ENCODE results near the gene MRM2.

The MRM2 gene

DNA sequence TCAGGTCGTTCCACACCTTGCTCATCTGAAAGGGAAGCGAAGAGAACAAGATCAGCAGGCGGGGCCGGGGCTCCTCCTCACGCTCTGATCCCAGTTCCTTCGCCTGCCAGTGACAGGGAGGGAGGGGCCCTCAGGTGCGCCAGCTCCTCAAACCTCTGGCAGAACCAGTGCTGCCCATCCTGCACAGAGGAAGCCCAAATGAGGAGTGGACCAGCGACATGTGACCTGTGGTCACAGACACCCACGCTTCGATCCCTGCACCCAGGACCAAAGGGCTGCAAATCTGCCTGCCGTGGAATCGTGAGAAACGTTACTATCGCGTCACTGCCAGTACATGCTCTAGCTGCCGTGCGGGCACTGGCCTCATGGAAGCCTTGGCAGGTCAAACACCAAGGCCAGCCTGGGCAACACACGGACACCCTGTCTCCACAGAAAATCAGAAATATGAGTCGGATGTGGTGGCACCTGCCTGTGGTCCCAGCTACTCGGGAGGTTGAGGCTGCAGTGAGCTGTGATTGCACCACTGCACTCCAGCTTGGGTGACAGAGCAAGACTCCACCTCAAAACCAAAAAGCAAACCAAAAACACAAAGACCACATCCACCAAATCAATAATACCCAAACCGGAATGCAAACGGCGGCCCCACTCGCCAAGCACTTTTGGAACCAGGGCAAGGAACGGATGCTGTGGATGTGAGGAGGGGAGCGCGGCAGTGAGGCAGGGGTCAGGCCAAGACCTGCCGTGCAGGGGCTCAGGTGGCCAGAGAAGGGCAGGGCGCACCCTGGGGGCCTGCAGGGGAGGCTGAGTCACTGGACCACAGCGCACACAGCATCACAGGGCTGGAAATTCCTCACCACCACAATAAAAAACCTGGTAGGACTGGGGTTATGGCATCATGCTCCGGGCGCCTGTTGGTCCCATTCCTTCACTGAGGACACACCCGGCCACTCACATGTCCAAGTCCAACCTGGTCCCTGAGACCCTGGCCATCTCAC lies 13.4 kb upstream of the MRM2 start:
- Mint-ChIP-seq H3K27me3 (no peaks in the 10 kb centered on the region), H3K36me3 (peaks cover 5% of the 10 kb centered on the region), H3K4me1 (no peaks in the 10 kb centered on the region), H3K4me3 (no peak overlapping the region), H3K9me3 (no peaks in the 10 kb centered on the region), H3K27ac (no peak overlapping the region)

DNA sequence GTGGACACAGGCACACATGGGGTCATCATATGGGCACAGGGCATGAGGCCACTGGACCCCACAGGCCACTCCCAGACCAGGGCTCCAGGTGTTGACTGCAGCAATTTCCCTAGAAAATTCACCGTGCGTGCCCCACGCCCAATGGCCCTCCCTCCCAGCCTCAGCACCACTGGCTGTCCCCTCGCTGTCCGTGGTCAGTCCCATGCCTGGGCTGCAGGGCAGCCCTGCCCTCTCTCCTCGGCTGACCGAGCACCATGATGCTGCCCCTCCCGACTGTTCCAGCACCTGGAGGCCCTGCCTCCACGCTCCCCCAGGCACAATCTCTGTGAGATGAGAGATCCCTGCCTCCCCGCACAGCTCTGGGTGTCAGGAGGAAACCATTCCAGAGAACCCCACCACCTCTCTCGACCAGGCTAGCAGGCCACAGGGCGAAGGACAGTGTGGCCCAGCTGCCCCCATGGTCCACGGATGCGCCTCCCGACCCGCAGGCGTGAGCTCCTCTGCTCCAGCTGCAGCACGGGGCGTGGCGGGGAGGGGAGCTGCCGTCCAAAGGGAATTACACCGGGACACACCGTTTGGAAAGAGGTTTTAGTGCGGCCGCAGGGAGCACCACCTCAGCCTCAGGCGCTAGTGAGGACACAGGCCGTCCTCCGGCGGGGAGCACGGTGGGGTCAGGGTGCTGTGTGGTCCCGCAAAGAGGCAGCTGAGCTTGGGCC lies 12.6 kb upstream of the MRM2 start:
- no peak overlapping the region for H3K4me3 Mint-ChIP-seq
- H3K27ac Mint-ChIP-seq: peak overlapping the region; percentile 4
- peaks cover 2% of the 10 kb centered on the region for H3K4me1 Mint-ChIP-seq
- peaks cover 3% of the 10 kb centered on the region for H3K36me3 Mint-ChIP-seq
- no peaks in the 10 kb centered on the region for H3K9me3 Mint-ChIP-seq
- H3K27me3 Mint-ChIP-seq: no peaks in the 10 kb centered on the region

DNA sequence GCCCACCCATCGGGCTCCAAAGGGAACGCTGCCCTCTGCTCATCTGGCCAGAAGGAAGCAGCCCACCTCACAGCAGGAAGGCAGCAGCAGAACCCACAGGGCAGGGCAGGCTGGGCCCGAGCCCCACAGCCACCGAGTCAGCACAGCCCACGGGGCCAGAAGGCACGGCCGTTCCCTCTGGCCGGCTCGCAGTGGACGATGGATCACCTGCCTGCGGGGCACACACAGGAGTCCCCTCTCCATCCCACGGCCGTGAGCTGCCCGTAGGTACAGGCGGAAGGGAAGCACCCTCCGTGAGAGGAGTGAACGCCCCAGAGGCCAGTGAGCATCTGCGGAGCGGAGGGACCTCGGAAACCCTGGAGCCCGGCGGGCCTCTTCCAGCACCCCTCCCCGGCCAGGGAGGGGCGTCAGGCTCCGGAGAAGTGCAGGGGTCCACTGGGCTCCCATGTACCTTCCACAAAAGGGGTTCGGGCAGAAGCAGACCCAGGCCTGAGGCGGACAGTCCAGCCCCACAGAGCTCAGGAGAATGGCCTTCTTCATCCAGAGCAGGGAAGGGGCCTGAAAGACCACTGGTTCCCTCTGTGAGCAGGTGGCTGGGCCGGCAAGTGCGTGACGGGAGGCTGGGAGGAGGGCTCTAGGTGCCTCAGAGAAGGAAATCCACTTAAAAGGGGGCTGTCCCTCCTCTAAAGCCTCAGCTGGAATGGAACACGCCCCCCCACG lies 11.7 kb upstream of the MRM2 start:
- Mint-ChIP-seq H3K9me3 (no peaks in the 10 kb centered on the region), H3K36me3 (peaks cover 4% of the 10 kb centered on the region), H3K27me3 (no peaks in the 10 kb centered on the region), H3K4me1 (peaks cover 11% of the 10 kb centered on the region), H3K27ac (no peak overlapping the region), H3K4me3 (no peak overlapping the region)

DNA sequence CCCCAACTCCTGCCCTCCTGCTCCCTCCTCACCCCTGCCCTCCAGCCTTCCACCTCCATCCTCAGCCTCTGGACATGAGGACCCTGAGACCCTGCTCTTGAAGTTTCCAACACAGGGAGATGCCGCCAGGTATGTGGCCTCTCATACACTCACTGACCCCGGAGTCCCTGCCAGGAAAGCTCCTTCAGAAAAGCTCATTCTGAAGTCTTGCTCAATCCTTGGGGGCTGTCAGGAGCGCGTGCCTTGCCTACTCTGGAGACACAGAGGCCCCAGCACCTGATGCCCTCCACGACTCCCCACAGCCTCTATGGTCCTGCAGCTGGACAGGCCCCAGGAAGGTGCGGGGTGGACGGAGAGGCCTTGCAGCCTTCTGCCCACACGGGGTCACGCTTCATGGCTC lies 11.0 kb upstream of the MRM2 start:
- no peaks in the 10 kb centered on the region for H3K9me3 Mint-ChIP-seq
- H3K4me1 Mint-ChIP-seq: peaks cover 16% of the 10 kb centered on the region
- peaks cover 4% of the 10 kb centered on the region for H3K36me3 Mint-ChIP-seq
- H3K4me3 Mint-ChIP-seq: no peak overlapping the region
- no peak overlapping the region for H3K27ac Mint-ChIP-seq
- no peaks in the 10 kb centered on the region for H3K27me3 Mint-ChIP-seq

DNA sequence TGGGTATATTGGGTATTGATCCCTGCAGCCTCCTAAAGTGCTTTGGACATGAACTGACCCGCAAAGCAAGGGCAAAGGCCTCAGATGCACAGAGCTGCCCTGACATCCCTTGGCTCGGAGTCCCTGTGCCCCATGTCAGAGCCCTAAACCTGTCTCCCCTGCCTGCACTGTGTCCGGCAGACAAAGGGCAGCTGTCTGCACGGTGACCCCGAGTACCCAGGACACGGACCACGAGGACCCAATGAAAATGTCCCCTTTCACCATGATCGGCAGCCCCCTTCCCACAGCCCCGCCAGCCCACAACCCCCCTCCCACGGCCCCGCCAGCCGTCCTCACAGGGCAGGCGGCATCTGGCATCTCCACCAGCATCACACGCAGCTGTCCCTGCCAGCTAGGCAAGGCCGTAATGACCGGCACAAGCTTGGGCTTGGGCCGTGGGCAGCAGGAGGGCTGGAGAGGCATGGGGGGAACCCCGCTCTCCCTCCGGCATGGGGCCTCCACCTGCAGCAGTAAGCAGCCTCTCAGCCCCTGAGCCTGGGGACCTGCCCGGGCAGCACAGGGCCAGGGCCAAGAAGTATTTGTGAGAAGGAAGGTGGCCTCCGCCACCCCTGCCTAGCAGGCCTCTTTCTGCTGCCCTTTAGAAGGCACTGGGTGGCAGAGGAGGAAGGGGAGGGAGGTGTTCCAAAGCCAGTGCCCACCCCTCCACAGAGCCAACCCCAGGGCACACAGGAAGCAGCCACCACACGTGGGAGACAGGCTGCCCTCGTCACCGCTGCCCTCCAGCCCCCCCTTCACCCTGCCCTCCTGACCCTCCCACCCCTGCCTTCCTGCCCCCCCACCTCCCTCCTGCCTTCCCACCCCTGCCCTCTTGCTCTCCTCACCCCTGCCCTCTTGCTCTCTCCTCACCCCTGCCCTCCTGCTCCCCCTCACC lies 10.1 kb upstream of the MRM2 start:
- peaks cover 4% of the 10 kb centered on the region for H3K36me3 Mint-ChIP-seq
- H3K4me3 Mint-ChIP-seq: no peak overlapping the region
- H3K27me3 Mint-ChIP-seq: no peaks in the 10 kb centered on the region

DNA sequence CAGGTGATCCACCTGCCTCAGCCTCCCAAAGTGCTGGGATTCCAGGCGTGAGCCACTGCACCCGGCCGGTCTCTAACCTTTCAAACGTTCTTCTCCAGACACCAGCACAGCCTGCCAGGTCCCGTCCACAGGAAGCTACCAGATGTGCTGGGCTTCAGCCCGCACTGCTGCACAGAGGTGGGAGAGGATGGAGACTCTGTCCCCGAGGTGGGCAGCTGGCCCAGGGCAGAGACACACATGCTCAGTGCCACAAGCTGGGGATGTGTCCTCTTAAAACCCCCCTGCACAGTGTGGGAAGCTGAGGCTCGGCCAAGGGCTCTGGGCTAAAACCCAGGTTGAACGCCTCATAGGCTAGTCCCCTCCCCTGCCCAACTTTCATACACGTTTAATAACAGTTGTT lies 9.4 kb upstream of the MRM2 start:
- Mint-ChIP-seq H3K4me1 (peaks cover 19% of the 10 kb centered on the region), H3K27ac (no peak overlapping the region), H3K4me3 (no peak overlapping the region)

More for the DNA sequence above, 10.1 kb upstream of the MRM2 start:
- Mint-ChIP-seq H3K9me3 (no peaks in the 10 kb centered on the region), H3K27ac (no peak overlapping the region), H3K4me1 (peaks cover 19% of the 10 kb centered on the region)

DNA sequence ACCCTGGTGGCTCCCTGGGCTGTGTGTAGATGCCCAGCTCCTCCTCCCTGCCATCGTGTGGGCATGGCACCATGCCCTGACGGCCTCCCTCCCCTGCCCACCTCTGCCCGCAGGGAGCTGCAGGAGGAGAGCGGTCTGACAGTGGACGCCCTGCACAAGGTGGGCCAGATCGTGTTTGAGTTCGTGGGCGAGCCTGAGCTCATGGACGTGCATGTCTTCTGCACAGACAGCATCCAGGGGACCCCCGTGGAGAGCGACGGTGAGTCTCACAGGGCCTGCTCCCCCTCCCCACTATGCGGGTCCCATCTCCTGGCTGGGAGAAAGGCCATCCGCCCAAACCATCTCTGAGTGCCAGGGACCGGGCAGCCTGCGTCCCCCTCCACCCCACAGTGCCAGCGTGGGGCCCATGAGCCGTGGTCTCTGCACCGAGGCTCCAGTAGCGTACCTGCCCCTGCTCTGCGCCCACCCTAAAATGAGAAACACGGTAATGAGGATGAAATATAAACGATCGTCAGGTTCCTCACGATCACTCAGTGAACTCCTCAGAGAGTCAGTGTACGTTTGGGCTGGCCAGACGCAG lies 7.8 kb upstream of the MRM2 start:
- no peak overlapping the region for H3K4me3 Mint-ChIP-seq
- H3K36me3 Mint-ChIP-seq: peaks cover 4% of the 10 kb centered on the region
- H3K27me3 Mint-ChIP-seq: no peaks in the 10 kb centered on the region
- H3K4me1 Mint-ChIP-seq: peaks cover 23% of the 10 kb centered on the region
- H3K9me3 Mint-ChIP-seq: no peaks in the 10 kb centered on the region
- H3K27ac Mint-ChIP-seq: no peak overlapping the region

More for the DNA sequence above, 9.4 kb upstream of the MRM2 start:
- Mint-ChIP-seq H3K27me3 (no peaks in the 10 kb centered on the region), H3K36me3 (peaks cover 4% of the 10 kb centered on the region), H3K9me3 (no peaks in the 10 kb centered on the region)

DNA sequence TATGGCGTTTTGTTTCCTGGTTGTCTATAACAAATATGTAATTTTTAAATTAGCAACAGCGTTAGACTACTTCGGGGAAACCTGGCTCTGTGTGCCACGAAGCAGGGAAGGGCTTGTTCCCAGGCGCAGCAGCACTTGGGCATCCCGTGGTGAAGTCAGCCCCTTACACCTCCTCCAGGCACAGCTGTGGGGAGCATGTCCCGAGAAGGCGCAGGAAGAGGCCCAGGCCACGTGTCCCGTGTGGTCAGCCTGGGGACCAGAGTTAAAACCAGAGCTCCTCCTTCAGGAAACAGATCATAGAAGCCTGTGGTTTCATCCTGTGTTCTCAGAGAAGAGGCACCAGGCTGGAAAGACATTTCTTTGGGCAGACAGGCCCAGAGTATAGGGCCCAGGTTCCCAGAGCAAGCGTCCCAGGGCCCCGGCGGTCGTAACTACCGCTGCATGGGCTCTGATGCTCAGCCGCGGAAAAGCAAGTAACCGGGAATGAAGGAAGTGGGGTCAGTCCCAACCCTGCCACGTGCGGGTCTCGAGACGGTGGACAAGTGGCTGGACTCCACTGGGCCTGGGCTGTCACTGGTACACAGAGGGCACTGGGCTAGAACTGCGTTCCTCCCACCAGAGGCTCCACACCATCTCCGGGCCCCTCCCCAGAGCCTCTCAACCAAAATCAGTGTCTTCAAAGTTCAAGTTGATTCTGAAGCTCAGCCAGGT lies 7.1 kb upstream of the MRM2 start:
- Mint-ChIP-seq H3K36me3 (peaks cover 4% of the 10 kb centered on the region), H3K9me3 (no peaks in the 10 kb centered on the region), H3K4me3 (no peak overlapping the region), H3K27me3 (no peaks in the 10 kb centered on the region), H3K4me1 (peaks cover 27% of the 10 kb centered on the region), H3K27ac (no peak overlapping the region)

DNA sequence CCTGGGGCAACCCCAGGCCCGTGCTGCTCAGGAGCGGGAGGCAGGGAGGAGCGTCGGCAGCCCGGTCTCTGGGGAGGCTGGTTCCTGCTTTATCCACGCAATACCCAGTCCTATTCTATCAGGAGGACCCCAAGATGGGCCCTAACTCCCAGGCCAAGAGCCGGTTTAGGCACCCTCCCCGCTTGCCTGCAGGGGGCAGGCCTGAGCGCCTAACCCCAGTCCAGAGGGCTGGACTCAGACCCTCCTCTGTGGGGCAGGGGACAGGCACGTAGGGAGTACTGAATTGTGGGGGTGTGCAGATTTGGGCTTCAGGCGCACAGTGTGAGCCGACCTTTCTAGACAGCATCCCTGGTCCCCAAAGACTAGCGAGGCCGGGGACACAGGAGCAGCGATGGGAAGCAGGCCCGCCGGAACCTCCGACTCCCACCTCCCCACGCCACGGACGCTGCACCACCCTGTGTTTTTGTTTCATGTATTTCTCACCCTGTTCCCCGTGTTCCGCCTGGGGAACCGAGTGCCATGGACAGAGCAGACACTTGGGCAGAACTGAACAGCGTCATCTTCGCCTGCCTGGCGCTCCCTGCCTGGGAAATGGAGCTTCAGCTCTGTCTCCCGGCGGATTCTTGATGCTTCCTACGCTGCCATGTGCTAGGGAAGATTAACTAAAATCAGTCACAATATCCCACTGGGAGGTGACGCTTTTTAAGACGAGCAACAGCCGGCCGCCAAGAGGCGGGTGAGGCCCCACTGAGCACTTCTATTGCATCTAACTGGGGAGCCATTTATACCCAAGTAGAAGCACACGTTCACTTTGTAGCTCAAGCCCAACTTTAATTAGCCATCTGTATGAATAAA lies 5.4 kb upstream of the MRM2 start:
- H3K9me3 Mint-ChIP-seq: no peaks in the 10 kb centered on the region
- H3K27ac Mint-ChIP-seq: no peak overlapping the region
- peaks cover 4% of the 10 kb centered on the region for H3K36me3 Mint-ChIP-seq
- no peak overlapping the region for H3K4me3 Mint-ChIP-seq
- no peaks in the 10 kb centered on the region for H3K27me3 Mint-ChIP-seq
- H3K4me1 Mint-ChIP-seq: peaks cover 32% of the 10 kb centered on the region

DNA sequence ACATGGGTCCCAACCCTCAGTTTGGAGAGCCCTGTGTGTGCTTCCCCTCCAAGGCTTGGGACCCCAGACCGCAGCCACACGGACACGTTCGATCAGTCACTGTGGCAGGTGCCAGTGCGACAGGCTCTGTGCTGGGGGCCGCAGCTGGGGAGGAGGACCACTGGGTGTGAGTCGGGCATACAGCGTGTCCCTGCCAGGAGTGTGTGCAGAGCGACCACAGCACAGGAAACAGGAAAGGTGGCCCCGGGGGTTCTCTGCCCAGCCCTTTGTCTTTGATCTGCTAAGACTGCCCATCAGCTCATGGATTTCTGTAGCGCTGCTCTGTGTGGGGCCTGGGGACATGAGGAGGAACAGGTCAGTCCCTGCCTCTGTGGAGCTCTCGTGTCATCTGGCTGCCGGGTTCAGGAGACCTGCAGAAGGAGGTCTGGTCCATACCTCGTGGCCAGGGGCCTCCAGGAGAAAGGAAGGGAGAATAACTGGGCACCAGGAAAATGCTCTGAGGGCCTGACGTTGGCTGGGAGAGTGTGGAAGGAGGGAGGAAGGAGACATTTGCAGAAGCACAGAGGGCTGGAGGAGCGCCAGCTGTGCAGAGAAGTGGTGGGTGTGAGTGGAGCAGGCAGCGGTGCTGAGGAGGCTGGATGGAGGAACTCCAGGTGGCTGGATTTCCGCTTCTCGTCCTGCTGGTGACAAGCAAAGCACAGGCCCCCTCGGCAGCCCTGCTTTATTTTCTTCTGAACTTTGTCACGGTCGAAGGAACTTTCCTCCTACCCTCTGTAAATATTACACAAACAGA lies 4.1 kb upstream of the MRM2 start:
- peaks cover 32% of the 10 kb centered on the region for H3K4me1 Mint-ChIP-seq
- H3K9me3 Mint-ChIP-seq: no peaks in the 10 kb centered on the region
- no peak overlapping the region for H3K4me3 Mint-ChIP-seq
- no peaks in the 10 kb centered on the region for H3K27me3 Mint-ChIP-seq
- H3K36me3 Mint-ChIP-seq: peaks cover 4% of the 10 kb centered on the region
- no peak overlapping the region for H3K27ac Mint-ChIP-seq

DNA sequence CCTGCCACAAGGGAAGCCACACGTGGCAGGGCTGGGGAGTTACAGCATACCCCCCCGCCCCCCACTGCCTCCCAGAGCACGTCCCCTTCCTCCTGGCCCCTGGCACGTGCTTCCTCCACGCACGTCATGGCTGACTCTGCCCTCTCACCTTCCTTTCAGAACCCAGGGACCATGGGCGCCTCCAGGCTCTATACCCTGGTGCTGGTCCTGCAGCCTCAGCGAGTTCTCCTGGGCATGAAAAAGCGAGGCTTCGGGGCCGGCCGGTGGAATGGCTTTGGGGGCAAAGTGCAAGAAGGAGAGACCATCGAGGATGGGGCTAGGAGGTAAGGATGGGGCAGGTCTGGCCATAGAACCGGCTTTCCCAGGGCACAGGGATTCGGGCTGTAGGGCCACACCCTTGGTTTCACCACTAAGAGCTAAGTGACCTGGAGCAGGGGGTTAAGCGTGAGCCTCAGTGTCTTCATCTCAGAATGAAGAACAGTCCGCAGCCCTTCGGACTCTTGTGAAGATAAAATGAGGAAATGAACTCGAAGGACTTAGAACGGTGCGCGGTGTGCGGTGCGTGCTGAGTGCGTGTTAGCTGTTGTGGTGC lies 2.5 kb upstream of the MRM2 start:
- peaks cover 37% of the 10 kb centered on the region for H3K4me1 Mint-ChIP-seq
- no peak overlapping the region for H3K27ac Mint-ChIP-seq
- H3K9me3 Mint-ChIP-seq: no peaks in the 10 kb centered on the region
- H3K4me3 Mint-ChIP-seq: peak overlapping the region; percentile 26
- H3K27me3 Mint-ChIP-seq: no peaks in the 10 kb centered on the region
- peaks cover 1% of the 10 kb centered on the region for H3K36me3 Mint-ChIP-seq

DNA sequence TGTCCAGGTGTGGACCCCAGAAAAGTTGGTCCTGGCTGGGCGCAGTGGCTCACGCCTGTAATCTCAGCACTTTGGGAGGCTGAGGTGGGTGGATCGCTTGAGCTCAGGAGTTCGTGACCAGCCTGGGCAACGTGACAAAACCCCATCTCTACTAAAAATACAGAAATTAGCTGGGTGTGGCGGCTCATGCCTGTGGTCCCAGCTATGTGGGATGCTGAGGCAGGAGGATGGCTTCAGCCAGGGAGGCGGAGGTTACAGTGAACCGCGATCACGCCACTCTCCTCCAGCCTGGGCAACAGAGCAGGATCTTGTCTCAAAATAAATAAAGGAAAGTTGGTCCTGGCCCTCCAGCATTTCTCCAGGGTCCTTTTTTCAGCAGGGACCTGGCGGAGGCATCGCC lies 1.5 kb upstream of the MRM2 start:
- Mint-ChIP-seq H3K27ac (no peak overlapping the region), H3K4me3 (peak overlapping the region; percentile 51), H3K27me3 (no peaks in the 10 kb centered on the region), H3K36me3 (no peaks in the 10 kb centered on the region), H3K9me3 (no peaks in the 10 kb centered on the region), H3K4me1 (peaks cover 26% of the 10 kb centered on the region)

Data from activated naive CD4-positive, alpha-beta T cell treated with anti-CD3 and anti-CD28 coated beads, Interleukin-2, amount 50 U/mL, for 24 hours (primary cell).